Lung microvascular endothelial cell (primary cell): ENCODE results near the gene CPSF3. TPM values are rescaled to one million over a fixed set of nuclear protein-coding genes. Genes with fewer than 3 reads are reported as not detected.
A peak's percentile ranks its signal among the peaks of the same experiment; 100 is the strongest.

Experiments used
- DNase-seq, 2 donors: peaks; one replicate each; pipeline versions ENCODE4 v3.0.0 to v3.0.0-alpha.2; 2010; ENCODE audit warnings: low read depth in 2 of 2
- total RNA-seq: library from RNA; depleted of rRNA; stranded (reverse); fragments of >200 nt; gene quantifications from 2 replicates; pipeline ENCODE4 v1.2.1, GENCODE V29; 2014

CPSF3 gene
- 22.0 and 27.9 TPM in 2 replicates for total RNA-seq

- DNase-seq = peak; percentile 98
Measured at GRCh38 chr2:9423100-9423921, at the start of gene CPSF3, which contains the start of gene ITGB1BP1. Gene CPSF3, plus strand, starts transcription at chr2:9423654. Its CDS starts 120 bp downstream, at chr2:9423774. Gene ITGB1BP1, minus strand, starts transcription at chr2:9423528. Its CDS starts 4,831 bp downstream, at chr2:9418697.

DNA sequence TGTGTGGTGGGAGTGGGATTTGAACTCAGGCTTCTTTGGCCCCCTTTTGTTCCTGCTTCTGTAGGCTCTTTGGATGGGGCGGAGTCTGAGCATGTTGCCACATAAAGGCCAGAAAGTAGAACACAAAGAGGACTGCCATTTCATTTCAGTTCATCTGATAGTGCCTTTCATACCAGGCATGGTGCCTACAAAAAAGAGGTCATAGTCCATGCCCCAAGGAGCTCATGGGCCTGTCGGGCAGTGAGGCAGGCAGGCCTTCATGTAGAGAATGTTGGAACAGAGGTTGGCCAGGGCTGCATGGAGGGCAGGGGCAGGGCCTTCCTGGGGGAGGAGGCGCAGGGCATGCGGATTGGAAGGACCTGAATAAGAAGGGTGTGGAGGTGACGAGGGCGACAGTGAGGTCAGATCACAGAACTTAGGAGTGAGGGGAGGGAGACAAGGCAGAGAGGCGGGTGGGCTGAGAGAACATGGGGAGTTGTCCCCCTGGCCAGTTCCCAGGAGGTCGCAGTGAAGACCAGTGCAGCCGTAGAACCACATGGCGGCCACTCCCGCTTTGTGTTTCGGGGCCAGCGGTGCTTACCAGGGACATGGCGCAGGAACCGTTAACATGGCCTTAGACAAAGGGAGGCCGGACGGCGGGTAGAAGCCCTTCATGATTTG lies 49.3 kb upstream of the CPSF3 start:
- no peak for DNase-seq

GRCh38 chr2:9375857-9376428 lies 47.5 kb upstream of the CPSF3 start:
- no peak for DNase-seq

DNA sequence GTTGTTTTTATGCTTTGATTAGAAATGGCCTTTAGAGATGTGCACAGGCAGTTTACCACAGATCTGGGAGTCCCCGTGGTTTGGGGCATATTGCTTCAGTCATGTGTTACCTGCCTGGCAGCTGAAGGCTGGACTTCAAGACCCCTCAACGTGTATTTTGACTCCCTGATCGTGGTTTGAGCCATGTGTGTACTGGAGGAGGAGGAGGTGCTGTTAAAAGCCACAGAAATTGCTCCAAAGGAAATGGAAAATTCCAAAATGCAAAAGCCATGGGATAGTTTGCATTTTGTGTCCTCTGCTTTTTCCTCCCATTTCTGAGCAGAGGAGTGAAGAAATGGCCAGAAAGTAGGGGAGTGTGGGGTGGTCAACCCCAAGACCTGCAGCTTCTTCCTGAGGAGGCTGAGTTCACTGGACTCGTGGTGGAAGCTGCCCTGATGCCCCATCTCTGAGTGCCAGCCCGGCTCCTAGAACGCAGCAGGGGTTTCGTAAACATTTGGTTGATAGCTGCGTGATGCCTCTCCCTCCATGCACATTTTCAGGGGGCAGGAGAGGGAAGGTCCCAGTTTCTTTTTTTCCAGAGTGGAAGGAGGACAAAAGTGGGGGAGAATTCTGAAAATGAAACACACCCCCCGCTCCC lies 45.9 kb upstream of the CPSF3 start:
- DNase-seq = peak in 1 of 2 donors; percentile 25

GRCh38 chr2:9378433-9379390 lies 44.7 kb upstream of the CPSF3 start:
- DNase-seq = peak; percentile 88 to 89

DNA sequence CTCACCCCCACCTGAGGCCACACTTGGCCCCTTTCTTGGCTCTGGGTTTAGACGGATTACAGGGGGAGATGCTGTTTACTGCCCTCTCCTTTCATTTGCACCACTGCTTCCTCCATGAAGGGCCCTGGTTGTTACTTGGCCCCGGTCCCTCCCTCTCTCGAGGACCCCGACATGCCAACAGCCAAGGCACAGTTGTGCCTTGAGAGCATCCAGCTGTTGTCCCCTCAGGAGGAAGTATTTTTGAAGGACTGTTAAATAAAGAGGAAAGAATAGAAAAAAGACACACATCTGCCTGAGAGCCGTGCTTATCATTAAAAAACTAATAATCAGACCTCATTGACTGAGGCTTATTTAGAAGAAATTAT lies 44.1 kb upstream of the CPSF3 start:
- DNase-seq = no peak

- DNase-seq = peak; percentile 19 to 90
Measured at GRCh38 chr2:9380702-9381628, 42.5 kb upstream of the CPSF3 start.

- DNase-seq = peak in 1 of 2 donors; percentile 25
Measured at GRCh38 chr2:9382604-9383235, 40.7 kb upstream of the CPSF3 start.

DNA sequence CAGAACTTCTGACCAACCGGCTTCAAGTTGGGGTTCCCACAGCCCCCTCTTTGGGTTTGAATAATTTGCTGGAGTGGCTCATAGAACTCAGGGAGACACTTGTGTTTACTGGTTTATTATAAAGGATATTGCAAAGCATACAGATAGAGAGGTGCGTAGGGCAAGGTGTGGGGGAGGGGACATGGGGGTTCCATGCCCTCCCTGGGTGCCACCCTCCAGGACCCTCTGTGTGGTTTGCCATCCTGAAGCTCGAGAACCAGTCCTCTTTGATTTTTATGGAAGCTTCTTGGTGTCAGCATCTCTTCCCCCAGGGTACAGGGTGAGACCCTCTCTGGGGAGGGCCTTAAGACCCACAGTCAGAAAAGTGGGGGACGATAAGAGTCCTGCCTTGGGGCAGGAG lies 38.9 kb upstream of the CPSF3 start:
- no peak for DNase-seq

GRCh38 chr2:9385841-9386240 lies 37.6 kb upstream of the CPSF3 start:
- DNase-seq = no peak

GRCh38 chr2:9388199-9388681 lies 35.2 kb upstream of the CPSF3 start:
- DNase-seq = no peak

GRCh38 chr2:9388950-9389911 lies 34.2 kb upstream of the CPSF3 start:
- no peak for DNase-seq

DNA sequence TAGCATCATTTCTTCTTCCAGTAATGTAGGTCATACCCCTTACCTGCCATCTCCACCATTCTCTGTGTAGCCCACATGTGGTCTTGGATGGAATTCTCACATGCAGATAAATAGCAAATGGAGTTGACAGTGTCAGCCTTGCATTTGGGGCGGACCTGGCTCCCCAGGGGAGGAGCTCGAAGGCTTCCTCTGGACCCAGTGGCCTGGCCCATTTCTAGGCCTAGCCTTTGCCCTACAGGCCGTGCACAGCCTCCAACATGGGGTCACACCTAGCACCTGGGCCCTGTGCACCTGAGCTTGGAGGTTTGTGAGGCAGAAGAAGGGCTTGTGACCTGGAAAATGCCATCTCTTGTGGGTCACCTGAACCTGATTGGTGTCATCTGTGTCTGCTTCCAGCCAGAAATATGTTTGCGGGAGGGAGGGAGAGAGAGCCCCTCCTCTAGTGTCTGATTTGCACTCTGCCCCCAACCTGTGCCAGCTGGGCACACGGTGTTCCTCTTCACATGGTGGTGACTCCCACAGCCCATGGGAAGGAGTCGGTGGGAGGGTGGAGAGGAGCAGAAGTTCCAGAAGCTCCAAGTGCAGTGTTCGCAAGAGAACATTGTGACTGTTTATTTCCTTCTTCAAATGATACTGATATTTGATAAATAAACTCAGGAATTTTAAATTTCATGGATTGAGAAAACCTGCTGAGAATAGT lies 33.2 kb upstream of the CPSF3 start:
- no peak for DNase-seq

GRCh38 chr2:9390991-9391390 lies 32.5 kb upstream of the CPSF3 start:
- DNase-seq = no peak

- no peak for DNase-seq
Measured at GRCh38 chr2:9391961-9392720, 31.3 kb upstream of the CPSF3 start.
